GM10266 (cell line): ENCODE results near the gene PNLIPRP2.

Experiments used
- DNase-seq: peaks from one replicate; pipeline ENCODE4 v3.0.0; 2012; ENCODE audit errors: extremely low spot score
- TF ChIP-seq, protein P1 (sequence below): IDR thresholded peaks from 2 replicates; pipeline ENCODE4 v1.5.1; 2012; ENCODE audit warnings: mild to moderate bottlenecking, low read depth; ENCODE audit not compliant: control insufficient read depth, insufficient read depth; ENCODE audit errors: missing control alignments

Gene PNLIPRP2

DNA sequence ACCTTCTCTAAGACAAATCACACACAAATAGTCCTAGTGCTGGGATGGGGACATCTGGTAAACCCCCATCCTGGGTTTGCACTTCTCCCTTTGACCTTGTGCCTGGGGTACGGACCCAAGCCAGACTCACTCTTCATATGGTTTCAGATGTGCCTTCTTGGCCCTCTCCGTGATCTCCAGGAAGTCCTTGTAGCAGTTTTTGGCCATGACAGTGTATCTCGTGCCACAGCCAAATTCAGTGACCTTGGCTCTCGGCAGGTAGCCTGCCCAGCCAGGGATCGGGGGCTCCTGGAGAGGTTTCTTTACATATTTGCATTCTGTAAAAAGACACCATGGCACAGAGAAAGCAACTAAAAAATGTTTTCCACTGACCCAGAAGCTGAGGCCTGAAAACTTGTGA is 43.9 kb downstream of the PNLIPRP2 start:
- TF ChIP-seq, protein P1, sequence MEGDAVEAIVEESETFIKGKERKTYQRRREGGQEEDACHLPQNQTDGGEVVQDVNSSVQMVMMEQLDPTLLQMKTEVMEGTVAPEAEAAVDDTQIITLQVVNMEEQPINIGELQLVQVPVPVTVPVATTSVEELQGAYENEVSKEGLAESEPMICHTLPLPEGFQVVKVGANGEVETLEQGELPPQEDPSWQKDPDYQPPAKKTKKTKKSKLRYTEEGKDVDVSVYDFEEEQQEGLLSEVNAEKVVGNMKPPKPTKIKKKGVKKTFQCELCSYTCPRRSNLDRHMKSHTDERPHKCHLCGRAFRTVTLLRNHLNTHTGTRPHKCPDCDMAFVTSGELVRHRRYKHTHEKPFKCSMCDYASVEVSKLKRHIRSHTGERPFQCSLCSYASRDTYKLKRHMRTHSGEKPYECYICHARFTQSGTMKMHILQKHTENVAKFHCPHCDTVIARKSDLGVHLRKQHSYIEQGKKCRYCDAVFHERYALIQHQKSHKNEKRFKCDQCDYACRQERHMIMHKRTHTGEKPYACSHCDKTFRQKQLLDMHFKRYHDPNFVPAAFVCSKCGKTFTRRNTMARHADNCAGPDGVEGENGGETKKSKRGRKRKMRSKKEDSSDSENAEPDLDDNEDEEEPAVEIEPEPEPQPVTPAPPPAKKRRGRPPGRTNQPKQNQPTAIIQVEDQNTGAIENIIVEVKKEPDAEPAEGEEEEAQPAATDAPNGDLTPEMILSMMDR: no peak
- DNase-seq: no peak

DNA sequence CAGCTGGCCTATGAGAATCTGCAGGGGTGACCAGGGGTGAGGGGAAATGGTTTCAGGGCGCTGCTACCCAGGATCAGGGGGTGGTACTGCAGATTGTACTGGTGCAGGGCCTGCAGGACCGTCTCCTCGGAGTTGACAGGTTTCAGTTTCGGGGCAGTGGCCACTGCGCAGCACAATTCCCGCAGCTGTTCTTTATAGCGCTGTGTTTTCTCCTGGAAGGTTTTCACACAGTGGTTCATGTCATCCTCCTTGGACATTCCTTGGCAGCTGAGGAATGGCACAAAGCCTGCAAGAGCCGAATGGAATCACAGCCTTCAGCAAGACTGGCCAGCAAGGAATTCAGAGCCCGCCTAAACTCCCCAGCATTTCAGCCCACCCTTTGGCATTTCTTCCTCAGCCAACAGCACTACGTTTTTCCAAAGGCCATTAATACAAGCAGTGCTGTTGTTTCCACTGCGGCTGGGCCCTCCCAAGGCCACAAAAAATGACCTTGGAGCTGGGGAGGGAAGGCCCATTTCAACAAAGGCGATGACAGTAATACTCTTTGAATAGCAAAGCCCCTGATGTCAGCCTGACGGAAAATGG is 44.9 kb downstream of the PNLIPRP2 start:
- TF ChIP-seq, protein P1: no peak
- no peak for DNase-seq

DNA sequence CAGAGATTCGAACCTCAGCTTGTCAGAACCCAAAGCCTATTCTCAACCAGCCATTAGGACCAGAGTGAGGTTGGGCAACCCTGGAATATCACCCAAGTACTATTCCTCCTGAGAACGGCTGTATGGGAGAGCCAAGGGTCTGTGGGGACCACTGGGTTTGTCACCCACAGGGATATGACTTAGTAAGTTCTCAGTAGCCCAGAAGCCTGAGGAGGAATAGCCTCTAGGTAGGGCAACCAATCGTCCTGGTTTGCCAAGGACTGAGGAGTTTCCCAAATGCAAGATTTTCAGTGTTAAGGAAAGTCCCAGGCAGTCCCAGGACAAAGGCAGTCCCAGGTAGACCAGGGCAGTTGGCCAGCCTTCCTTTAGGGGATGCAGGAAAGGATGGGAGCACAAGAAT is 46.7 kb downstream of the PNLIPRP2 start:
- TF ChIP-seq, protein P1: no peak
- DNase-seq: no peak

DNA sequence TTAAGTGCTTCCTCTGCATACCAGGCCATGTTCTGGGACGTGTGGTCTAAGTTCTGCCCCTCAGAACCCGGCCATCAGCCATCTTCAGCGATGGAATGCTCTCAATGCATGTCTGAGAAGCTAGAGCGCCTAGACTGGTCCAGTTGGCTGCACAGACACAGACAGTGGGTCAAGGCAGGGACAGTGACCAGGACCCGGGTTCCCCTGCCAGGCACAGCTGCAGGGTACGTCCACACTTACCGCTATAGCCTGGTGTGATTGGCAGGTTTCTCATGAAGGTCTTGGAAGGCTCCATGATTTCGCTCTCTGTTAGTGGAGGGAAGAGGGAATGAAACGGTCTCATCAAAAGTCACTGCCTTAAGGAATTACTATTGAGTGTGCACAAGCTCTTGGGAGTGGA is 47.3 kb downstream of the PNLIPRP2 start:
- TF ChIP-seq, protein P1: no peak
- DNase-seq: no peak

DNA sequence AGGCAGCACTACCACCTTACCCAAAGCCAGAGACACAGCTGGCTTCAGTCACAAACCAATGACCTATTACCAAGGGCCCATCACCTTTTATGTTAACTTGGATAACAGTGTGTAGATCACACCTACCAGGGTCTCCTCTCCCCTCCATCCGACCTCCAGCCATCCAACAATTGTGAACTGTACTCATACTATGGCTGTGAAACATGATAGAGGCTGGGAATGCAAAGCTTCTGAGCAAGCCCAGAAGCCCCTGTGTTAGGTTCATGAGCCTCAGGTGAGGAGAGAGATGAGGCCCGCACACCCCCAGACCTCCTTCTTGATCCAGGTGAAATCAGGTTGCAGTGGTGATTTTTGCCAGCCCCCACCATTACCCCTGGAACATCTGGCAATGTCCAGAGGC is 47.7 kb downstream of the PNLIPRP2 start:
- DNase-seq: no peak
- TF ChIP-seq, protein P1: no peak

DNA sequence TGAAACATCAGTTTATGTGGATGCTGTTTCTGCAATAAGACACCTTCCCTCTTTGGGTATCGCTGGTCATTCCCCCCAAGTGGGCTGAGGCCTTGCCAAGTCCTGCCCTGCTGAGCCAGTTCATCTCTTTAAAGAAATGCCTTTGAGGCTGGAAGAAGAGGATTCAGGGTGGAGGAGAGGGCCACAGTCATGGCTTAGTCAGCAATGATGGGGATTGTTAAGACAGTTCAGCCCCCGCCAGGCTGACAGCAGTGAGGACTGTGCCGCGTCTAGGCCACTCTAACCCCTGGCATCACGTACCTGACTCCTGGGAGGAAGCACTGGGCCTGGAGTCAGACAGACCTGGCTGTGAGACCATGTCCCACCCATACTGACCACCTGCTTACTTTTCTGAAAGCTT is 48.3 kb downstream of the PNLIPRP2 start:
- no peak for DNase-seq
- TF ChIP-seq, protein P1: no peak

DNA sequence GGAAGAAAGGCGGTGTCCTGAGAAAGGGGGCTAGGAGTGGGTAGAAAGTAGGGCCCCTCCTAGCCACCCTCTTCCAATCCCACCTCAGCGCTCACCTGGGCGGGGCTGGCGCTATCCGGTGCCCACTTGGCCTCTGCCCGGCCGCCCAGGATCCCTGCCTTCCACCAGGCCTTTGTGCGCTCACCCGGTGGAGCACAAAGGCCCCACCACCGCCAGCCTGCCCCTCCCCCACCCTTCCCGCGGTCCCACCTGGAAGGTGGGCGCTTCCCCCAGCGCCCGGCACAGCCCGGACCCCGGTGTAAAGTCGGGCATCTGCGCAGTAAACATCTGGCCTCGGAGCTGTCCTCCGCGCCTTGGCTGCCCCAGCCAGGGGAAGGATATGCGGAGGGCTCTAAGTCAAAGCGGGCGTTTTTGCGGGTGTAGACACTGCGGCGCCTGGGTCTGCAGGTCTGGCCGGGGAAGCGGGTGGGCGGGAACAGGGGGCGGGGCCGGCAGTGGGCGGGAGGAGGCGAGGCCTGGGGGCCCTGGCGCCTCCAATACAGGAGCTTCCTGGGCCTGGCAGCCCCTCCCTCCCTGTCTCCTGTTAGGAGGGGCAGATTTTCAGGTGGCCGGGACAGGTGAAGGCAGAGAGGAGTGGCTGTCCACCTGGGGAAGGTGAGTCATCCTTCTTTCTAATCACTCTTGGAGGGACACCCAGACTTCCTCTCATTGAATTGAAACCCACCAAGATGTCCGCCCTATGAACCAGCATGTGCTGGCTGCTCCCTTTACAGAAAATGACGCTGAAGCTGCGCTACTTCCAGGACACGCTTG is 49.3 kb downstream of the PNLIPRP2 start:
- DNase-seq: no peak
- TF ChIP-seq, protein P1: no peak
